Measurements from ENCODE around the gene SERPINI2.
"Not testable (repeated sequence)": the region's sequence is repeated elsewhere in the genome, so short reads cannot be mapped to it uniquely, and the experiment has no call there.

SERPINI2 gene

GRCh38 chr3:167450195-167450594 lies 23.6 kb downstream of the SERPINI2 start:
- no peak for DNase-seq (ENCODE audit: low read depth)

GRCh38 chr3:167445491-167445890 lies 28.4 kb downstream of the SERPINI2 start:
- no peak for DNase-seq (ENCODE audit: low read depth)

- DNase-seq (ENCODE audit: low read depth): no peak
These were observed 32.6 kb downstream of the SERPINI2 start for GRCh38 chr3:167441256-167441655.

DNA sequence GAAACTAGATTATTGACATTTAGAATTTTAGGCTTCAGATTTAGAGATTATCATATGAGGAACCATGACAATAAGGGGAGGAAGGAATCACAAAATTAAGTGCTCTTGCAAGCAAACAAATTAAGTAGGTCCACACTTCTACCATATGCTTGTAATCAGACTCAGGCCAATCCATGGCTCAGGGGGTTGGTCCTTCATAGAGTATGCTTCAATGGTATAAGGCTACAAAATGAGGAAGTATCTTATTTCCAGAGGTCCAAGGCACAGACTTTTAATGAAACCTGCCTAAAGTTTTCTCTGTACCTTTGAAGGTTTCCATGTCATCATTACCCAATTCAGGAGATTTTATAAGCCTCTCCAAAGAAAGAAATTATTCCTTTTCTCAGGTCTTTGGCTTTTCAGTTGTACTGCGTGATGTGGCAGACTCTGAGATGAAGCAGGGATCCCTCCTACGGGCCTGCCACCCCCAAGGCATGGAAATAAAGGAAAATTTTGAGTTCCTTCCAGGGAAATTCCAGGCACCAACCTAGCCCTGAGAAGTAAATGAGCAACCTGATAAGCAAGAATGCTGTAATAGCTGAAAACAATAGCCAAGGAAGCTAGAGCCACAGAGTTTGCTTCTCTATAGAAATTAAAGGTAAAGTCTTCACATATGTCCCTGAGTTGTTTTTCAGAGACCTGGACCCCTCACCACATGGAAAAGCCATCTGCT lies 36.3 kb downstream of the SERPINI2 start:
- DNase-seq (ENCODE audit: low read depth): no peak

DNA sequence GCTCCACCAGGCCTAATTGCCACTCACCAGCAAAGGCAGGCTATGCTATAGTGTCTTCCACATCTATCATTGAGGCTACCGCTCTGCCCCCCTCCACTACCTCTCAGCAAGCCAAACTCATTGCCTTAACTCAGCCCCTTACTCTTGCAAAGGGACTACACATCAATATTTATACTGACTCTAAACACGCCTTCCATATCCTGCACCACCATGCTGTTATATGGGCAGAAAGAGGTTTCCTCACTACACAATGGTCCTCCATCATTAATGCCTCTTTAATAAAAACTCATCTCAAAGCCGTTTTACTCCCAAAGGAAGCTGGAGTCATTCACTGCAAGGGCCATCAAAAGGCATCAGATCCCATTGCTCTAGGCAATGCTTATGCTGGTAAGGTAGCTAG lies 46.9 kb downstream of the SERPINI2 start:
- DNase-seq (ENCODE audit: low read depth): not testable (repeated sequence)

DNA sequence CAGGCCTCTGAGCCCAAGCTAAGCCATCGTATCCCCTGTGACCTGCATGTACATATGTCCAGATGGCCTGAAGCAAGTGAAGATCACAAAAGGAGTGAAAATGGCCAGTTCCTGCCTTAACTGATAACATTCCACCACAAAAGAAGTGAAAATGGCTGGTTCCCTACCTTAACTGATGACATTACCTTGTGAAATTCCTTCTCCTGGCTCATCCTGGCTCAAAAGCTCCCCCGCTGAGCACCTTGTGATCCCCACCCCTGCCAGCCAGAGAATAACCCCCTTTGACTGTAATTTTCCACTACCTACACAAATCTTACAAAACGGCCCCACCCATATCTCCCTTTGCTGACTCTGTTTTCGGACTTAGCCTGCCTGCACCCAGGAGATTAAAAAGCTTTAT lies 51.4 kb downstream of the SERPINI2 start:
- DNase-seq (ENCODE audit: low read depth): not testable (repeated sequence)

DNA sequence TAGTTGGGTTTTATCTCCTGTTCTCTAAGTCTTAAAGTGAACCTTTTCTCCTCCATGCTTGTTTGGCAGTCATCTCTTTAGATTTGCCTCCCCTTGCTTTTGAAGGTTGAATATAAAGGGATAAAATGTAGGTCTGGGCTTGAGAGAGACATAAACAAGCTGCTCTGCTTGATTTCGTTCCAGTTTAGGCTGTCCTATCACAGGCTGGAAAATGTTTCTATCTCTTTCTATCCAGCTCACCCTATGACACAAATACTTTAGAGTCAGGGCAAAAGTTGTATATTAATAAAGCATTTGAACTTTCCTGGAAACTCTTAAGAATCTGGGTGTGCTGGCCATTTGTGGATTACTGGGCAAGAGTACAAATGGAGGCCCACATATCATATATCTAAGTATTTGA lies 64.2 kb downstream of the SERPINI2 start:
- no peak for DNase-seq (ENCODE audit: low read depth)

- DNase-seq (ENCODE audit: low read depth): no peak
These were observed 66.9 kb downstream of the SERPINI2 start for GRCh38 chr3:167406876-167407492.

DNA sequence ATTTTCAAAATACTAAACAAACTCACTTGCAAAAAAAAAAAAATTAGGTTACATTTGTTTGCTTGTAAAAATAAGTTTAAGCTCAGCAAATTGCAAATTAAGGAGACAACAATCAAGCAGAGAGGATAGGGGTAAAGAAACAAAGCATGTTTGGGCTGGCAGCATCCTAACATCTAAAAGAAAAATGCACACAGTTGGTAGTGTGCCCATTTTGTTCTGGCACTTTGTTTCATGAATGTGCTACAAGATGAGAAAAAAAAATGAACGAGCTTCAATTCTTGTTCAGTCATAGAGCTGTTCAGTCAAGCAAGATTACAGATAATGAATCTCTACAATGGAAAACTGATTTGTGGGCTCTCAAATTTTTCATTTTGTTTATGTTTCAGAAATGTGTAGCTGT lies 76.0 kb downstream of the SERPINI2 start:
- no peak for DNase-seq (ENCODE audit: low read depth)

- DNase-seq (ENCODE audit: low read depth): no peak
These were observed 77.8 kb downstream of the SERPINI2 start for GRCh38 chr3:167396075-167396474.

- DNase-seq (ENCODE audit: low read depth): no peak
These were observed 79.8 kb downstream of the SERPINI2 start for GRCh38 chr3:167394003-167394402.
